Measurements from ENCODE around the gene WNT7B. TPM values are rescaled to one million over a fixed set of nuclear protein-coding genes. Genes with fewer than 3 reads are reported as not detected.

Gene WNT7B
- total RNA-seq, 1 experiment from 2014 or later, result 0.33 TPM

DNA sequence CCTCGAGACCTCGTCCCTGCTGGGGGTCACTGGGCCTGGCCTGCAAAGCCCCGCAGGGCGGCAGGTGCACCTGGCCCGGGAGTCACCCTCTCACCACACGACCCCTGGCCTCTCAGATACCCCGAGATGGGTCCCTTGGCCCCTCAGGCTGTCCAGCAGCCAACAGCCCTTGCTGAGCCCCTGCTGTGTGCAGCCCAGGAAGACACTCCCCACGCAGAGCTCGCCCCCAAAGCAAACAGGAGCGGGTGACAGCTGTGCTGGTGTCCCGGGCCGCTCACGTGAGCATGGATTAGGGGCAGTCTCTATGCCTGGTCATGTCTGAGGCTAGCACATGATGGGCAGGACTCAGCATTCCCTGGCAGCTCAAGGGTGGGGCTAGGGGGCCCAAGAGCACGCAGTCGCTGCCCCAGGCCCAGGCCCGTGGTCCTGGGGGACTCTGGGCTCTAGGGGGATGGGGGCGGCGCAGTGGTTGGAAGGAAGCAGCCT lies 31.3 kb downstream of the WNT7B start:
- Mint-ChIP-seq H3K36me3 (no peaks in the 10 kb centered on the region), H3K9me3 (no peaks in the 10 kb centered on the region), H3K27me3 (ENCODE audit: low read depth) (no peaks in the 10 kb centered on the region), H3K4me3 (no peak overlapping the region), H3K27ac (no peak overlapping the region), H3K4me1 (no peaks in the 10 kb centered on the region)
- TF ChIP-seq, protein P1, sequence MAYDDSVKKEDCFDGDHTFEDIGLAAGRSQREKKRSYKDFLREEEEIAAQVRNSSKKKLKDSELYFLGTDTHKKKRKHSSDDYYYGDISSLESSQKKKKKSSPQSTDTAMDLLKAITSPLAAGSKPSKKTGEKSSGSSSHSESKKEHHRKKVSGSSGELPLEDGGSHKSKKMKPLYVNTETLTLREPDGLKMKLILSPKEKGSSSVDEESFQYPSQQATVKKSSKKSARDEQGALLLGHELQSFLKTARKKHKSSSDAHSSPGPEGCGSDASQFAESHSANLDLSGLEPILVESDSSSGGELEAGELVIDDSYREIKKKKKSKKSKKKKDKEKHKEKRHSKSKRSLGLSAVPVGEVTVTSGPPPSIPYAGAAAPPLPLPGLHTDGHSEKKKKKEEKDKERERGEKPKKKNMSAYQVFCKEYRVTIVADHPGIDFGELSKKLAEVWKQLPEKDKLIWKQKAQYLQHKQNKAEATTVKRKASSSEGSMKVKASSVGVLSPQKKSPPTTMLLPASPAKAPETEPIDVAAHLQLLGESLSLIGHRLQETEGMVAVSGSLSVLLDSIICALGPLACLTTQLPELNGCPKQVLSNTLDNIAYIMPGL (CRISPR knock-in tag; IDR thresholded peaks at IDR 0.05), result no peak
- TF ChIP-seq USF1 (CRISPR knock-in tag; IDR thresholded peaks at IDR 0.05) (no peak), CDX4 (CRISPR knock-in tag; IDR thresholded peaks at IDR 0.05; ENCODE audit: borderline replicate concordance) (no peak), GRHL2 (CRISPR knock-in tag; IDR thresholded peaks at IDR 0.05; ENCODE audit: insufficient replicate concordance, severe bottlenecking) (no peak), TEAD1 (CRISPR knock-in tag; IDR thresholded peaks at IDR 0.05) (no peak), ZNF532 (CRISPR knock-in tag; IDR thresholded peaks at IDR 0.05; ENCODE audit: borderline replicate concordance) (no peak), FOXP1 (CRISPR knock-in tag; IDR thresholded peaks at IDR 0.05; ENCODE audit: borderline replicate concordance) (no peak), MAX (CRISPR knock-in tag; IDR thresholded peaks at IDR 0.05) (no peak), ZNF423 (CRISPR knock-in tag; IDR thresholded peaks at IDR 0.05) (no peak), GABPB1 (CRISPR knock-in tag; IDR thresholded peaks at IDR 0.05) (no peak), ZNF121 (CRISPR knock-in tag; IDR thresholded peaks at IDR 0.05) (no peak), ZBTB43 (CRISPR knock-in tag; IDR thresholded peaks at IDR 0.05) (no peak)
- TF ChIP-seq, protein P2, sequence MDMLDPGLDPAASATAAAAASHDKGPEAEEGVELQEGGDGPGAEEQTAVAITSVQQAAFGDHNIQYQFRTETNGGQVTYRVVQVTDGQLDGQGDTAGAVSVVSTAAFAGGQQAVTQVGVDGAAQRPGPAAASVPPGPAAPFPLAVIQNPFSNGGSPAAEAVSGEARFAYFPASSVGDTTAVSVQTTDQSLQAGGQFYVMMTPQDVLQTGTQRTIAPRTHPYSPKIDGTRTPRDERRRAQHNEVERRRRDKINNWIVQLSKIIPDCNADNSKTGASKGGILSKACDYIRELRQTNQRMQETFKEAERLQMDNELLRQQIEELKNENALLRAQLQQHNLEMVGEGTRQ (CRISPR knock-in tag; IDR thresholded peaks at IDR 0.05), result no peak
- CTCF ChIA-PET, result interaction anchor here (1.5 kb wide), 1 partner anchor 49 kb away, joined by 3 read pairs; no protein-coding TSS in a partner anchor
- POLR2A ChIA-PET, result no interaction called here
- no peak for DNase-seq (ENCODE audit: low spot score)
- no peak for ATAC-seq

DNA sequence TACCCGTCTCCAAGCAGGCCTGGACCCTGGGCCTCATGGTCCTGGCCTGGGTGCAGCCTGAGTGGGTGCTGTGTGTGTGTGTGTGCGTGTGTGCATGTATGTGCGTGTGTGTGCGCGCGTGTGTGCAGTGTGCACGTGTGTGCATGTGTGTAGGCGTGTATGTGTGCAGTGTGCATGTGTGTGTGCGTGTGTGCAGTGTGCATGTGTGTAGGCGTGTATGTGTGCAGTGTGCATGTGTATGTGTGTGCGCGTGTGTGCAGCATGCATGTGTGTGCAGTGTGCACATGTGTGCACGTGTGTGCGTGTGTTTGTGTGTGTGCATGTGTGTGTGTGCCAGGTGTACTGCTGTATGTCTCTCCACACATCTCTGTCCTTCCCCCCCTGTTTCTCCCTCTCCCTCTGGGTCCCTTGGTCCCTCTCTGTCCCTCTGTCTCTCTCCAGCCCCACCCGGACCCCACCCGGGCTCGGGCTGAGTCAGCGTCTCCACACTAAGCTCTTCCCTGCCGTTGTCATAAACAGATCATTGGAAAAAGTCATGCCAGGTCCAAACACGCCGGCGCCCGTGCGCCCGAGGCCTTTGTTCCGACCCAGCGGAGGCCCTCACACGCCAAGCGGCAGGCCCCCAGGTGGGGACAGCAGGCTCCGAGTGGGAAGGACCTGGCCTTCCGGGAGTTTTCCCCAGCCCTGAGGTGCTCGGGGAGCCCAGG lies 34.0 kb downstream of the WNT7B start:
- H3K36me3 Mint-ChIP-seq, result no peaks in the 10 kb centered on the region
- no peaks in the 10 kb centered on the region for H3K4me1 Mint-ChIP-seq
- peaks cover 3% of the 10 kb centered on the region for H3K9me3 Mint-ChIP-seq
- CTCF ChIA-PET, result interaction anchor here (0.6 kb wide), 1 partner anchor 335 kb away, joined by 3 read pairs; no protein-coding TSS in a partner anchor
- ATAC-seq, result no peak
- DNase-seq (ENCODE audit: low spot score), result no peak
- POLR2A ChIA-PET, result no interaction called here
- no peaks in the 10 kb centered on the region for H3K27me3 Mint-ChIP-seq (ENCODE audit: low read depth)
- H3K27ac Mint-ChIP-seq, result no peak overlapping the region
- no peak overlapping the region for H3K4me3 Mint-ChIP-seq
- TF ChIP-seq SMAD4 (CRISPR knock-in tag; IDR thresholded peaks at IDR 0.05) (no peak), GRHL2 (CRISPR knock-in tag; IDR thresholded peaks at IDR 0.05; ENCODE audit: insufficient replicate concordance, severe bottlenecking) (no peak), ZNF671 (CRISPR knock-in tag; IDR thresholded peaks at IDR 0.05) (no peak), STAT6 (CRISPR knock-in tag; conservative IDR thresholded peaks at IDR 0.05; ENCODE audit: low read depth) (no peak)
